Measurements from ENCODE around the gene MRPS27.

GRCh38 chr5:72243706-72244105, 76.3 kb downstream of the MRPS27 start:
- TF ChIP-seq, protein P1, sequence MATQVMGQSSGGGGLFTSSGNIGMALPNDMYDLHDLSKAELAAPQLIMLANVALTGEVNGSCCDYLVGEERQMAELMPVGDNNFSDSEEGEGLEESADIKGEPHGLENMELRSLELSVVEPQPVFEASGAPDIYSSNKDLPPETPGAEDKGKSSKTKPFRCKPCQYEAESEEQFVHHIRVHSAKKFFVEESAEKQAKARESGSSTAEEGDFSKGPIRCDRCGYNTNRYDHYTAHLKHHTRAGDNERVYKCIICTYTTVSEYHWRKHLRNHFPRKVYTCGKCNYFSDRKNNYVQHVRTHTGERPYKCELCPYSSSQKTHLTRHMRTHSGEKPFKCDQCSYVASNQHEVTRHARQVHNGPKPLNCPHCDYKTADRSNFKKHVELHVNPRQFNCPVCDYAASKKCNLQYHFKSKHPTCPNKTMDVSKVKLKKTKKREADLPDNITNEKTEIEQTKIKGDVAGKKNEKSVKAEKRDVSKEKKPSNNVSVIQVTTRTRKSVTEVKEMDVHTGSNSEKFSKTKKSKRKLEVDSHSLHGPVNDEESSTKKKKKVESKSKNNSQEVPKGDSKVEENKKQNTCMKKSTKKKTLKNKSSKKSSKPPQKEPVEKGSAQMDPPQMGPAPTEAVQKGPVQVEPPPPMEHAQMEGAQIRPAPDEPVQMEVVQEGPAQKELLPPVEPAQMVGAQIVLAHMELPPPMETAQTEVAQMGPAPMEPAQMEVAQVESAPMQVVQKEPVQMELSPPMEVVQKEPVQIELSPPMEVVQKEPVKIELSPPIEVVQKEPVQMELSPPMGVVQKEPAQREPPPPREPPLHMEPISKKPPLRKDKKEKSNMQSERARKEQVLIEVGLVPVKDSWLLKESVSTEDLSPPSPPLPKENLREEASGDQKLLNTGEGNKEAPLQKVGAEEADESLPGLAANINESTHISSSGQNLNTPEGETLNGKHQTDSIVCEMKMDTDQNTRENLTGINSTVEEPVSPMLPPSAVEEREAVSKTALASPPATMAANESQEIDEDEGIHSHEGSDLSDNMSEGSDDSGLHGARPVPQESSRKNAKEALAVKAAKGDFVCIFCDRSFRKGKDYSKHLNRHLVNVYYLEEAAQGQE (IDR thresholded peaks at IDR 0.05; ENCODE audit: insufficient read depth in 1 of 2, low read depth in 2 of 2, low read length in 2 of 2) = no peak
- no peak for TF ChIP-seq POLR2AphosphoS5 (IDR thresholded peaks at IDR 0.05; ENCODE audit: low read depth, low read length)
- TF ChIP-seq TAF1 (IDR thresholded peaks at IDR 0.05; ENCODE audit: borderline replicate concordance, insufficient read depth, low read length) = no peak
- no peak for TF ChIP-seq SIN3A (IDR thresholded peaks at IDR 0.05; ENCODE audit: borderline replicate concordance, insufficient read depth, low read length)
